HepG2 (cell line): ENCODE results near the gene TRPV2. TPM values are rescaled to one million over a fixed set of nuclear protein-coding genes. Genes with fewer than 3 reads are reported as not detected.
A peak's percentile ranks its signal among the peaks of the same experiment; 100 is the strongest.

ENCODE experiments used
- ADNP ChIP-seq: sonication (generic); formaldehyde crosslinking; IDR thresholded peaks from 2 replicates; pipeline ENCODE4 v1.4.0; 2020; ENCODE audit warnings: missing genetic modification reagents
- CHD2 ChIP-seq: IDR thresholded peaks from 2 replicates; pipeline ENCODE4 v1.6.1; 2011; ENCODE audit warnings: low read depth, low read length, improper control_type of control experiment
- DMAP1 ChIP-seq: IDR thresholded peaks from 2 replicates; pipeline ENCODE4 v1.6.1; 2016
- FOXM1 ChIP-seq: sonication (generic); formaldehyde crosslinking; IDR thresholded peaks from 2 replicates; pipeline ENCODE4 v1.5.0; 2020; ENCODE audit warnings: missing genetic modification reagents
- LBX2 ChIP-seq: sonication (generic); formaldehyde crosslinking; IDR thresholded peaks from 2 replicates; pipeline ENCODE4 v1.5.0; 2020; ENCODE audit warnings: missing genetic modification reagents, mild to moderate bottlenecking, borderline replicate concordance
- NR2F1 ChIP-seq, 2 experiments: fragments of 450-650 bp in 1 of 2; formaldehyde crosslinking in 1 of 2; IDR thresholded peaks; 2 replicates each; pipeline versions ENCODE4 v1.5.0 to v1.6.1; 2016 to 2020; ENCODE audit warnings: mild to moderate bottlenecking in 1 of 2, missing compliant biosample characterization in 1 of 2, missing genetic modification reagents in 1 of 2, moderate library complexity in 1 of 2
- PHF5A ChIP-seq: IDR thresholded peaks from one replicate; pipeline ENCODE4 v1.6.1; 2018; ENCODE audit warnings: low read depth, missing genetic modification reagents; ENCODE audit not compliant: unreplicated experiment
- RAD51 ChIP-seq: fragments of 450-650 bp; IDR thresholded peaks from 2 replicates; pipeline ENCODE4 v1.6.1; 2016; ENCODE audit warnings: borderline replicate concordance
- RBM22 ChIP-seq: fragments of 200-400 bp; formaldehyde crosslinking; optimal IDR thresholded peaks from 2 replicates; pipeline ENCODE3; 2017; ENCODE audit warnings: mild to moderate bottlenecking, low read length, moderate library complexity
- RELA ChIP-seq: sonication (generic); formaldehyde crosslinking; IDR thresholded peaks from 2 replicates; pipeline ENCODE4 v1.4.0; 2020; ENCODE audit warnings: missing genetic modification reagents
- TAF15 ChIP-seq: fragments of 200-400 bp; formaldehyde crosslinking; IDR thresholded peaks from one replicate; pipeline ENCODE4 v1.6.1; 2018; ENCODE audit warnings: mild to moderate bottlenecking, low read depth, low read length; ENCODE audit not compliant: poor library complexity, severe bottlenecking
- TERF1 ChIP-seq: sonication (generic); formaldehyde crosslinking; IDR thresholded peaks from 2 replicates; pipeline ENCODE4 v1.8.0; 2022; ENCODE audit warnings: mild to moderate bottlenecking, missing genetic modification reagents, moderate library complexity
- THAP8 ChIP-seq: sonication (generic); formaldehyde crosslinking; IDR thresholded peaks from 2 replicates; pipeline ENCODE4 v1.5.1; 2020; ENCODE audit warnings: missing genetic modification reagents, mild to moderate bottlenecking, borderline replicate concordance
- TOPORS ChIP-seq: sonication (generic); formaldehyde crosslinking; IDR thresholded peaks from 2 replicates; pipeline ENCODE4 v1.8.0; 2023; ENCODE audit warnings: mild to moderate bottlenecking, missing genetic modification reagents
- ZFP36L2 ChIP-seq: sonication (generic); formaldehyde crosslinking; IDR thresholded peaks from 2 replicates; pipeline ENCODE4 v1.4.0; 2020; ENCODE audit warnings: missing genetic modification reagents
- ZFP90 ChIP-seq: sonication (generic); formaldehyde crosslinking; IDR thresholded peaks from 2 replicates; pipeline ENCODE4 v1.8.0; 2022; ENCODE audit warnings: missing genetic modification reagents, mild to moderate bottlenecking, inconsistent platforms, borderline replicate concordance
- ZIK1 ChIP-seq: sonication (generic); formaldehyde crosslinking; IDR thresholded peaks from 2 replicates; pipeline ENCODE4 v1.5.0; 2020; ENCODE audit warnings: mild to moderate bottlenecking, low read depth, missing genetic modification reagents, borderline replicate concordance
- ZNF224 ChIP-seq: sonication (generic); formaldehyde crosslinking; IDR thresholded peaks from 2 replicates; pipeline ENCODE4 v1.5.0; 2020; ENCODE audit warnings: mild to moderate bottlenecking, missing genetic modification reagents
- ZNF251 ChIP-seq: sonication (generic); formaldehyde crosslinking; IDR thresholded peaks from 2 replicates; pipeline ENCODE4 v1.9.0; 2021; ENCODE audit warnings: mild to moderate bottlenecking, missing genetic modification reagents
- ZNF510 ChIP-seq: sonication (generic); formaldehyde crosslinking; IDR thresholded peaks from 2 replicates; pipeline ENCODE4 v1.4.0; 2020; ENCODE audit warnings: low read depth, mild to moderate bottlenecking, missing genetic modification reagents
- ZNF850 ChIP-seq: sonication (generic); formaldehyde crosslinking; conservative IDR thresholded peaks from 2 replicates; pipeline ENCODE4 v1.9.0; 2021; ENCODE audit warnings: mild to moderate bottlenecking, missing genetic modification reagents
- ZNF878 ChIP-seq: sonication (generic); formaldehyde crosslinking; IDR thresholded peaks from 2 replicates; pipeline ENCODE4 v1.8.1; 2023; ENCODE audit warnings: mild to moderate bottlenecking, missing genetic modification reagents, moderate library complexity
- polyA plus RNA-seq, 8 experiments: library from polyadenylated mRNA; depleted of rRNA in 3 of 8; stranded (reverse) in 7 of 8; unstranded in 1 of 8; fragments of >200 nt; fragmentation: Illumina TruSeq in 4 of 8; extraction: Trizol in 4 of 8; gene quantifications; 2 replicates each; pipeline versions ENCODE4 v1.2.1 to v1.2.3, GENCODE V29; 2011 to 2016; ENCODE audit warnings: low read depth in 4 of 8, missing spikeins in 1 of 8, mixed read lengths in 1 of 8; ENCODE audit not compliant: insufficient read depth in 1 of 8
- total RNA-seq, 5 experiments: library from RNA; depleted of rRNA; stranded (reverse); fragments of >200 nt; fragmentation: Illumina TruSeq; extraction: Trizol; gene quantifications; 2 replicates each; pipeline ENCODE4 v1.2.3, GENCODE V29; 2016; ENCODE audit warnings: low read depth in 1 of 5
- TF ChIP-seq, protein P1 (sequence below): sonication (generic); formaldehyde crosslinking; IDR thresholded peaks from 2 replicates; pipeline ENCODE4 v1.5.1; 2020; ENCODE audit warnings: mild to moderate bottlenecking, missing genetic modification reagents, borderline replicate concordance

The TRPV2 gene
- total and polyA plus RNA-seq, 2 of the 13 experiments (the other 11 are each of a cell fraction or from before 2014, with no cell fraction given), result 13.6 to 21.3 TPM

GRCh38 chr17:16438557-16439302 is 23.4 kb downstream of the TRPV2 start (continued):
- TF ChIP-seq, protein P1, sequence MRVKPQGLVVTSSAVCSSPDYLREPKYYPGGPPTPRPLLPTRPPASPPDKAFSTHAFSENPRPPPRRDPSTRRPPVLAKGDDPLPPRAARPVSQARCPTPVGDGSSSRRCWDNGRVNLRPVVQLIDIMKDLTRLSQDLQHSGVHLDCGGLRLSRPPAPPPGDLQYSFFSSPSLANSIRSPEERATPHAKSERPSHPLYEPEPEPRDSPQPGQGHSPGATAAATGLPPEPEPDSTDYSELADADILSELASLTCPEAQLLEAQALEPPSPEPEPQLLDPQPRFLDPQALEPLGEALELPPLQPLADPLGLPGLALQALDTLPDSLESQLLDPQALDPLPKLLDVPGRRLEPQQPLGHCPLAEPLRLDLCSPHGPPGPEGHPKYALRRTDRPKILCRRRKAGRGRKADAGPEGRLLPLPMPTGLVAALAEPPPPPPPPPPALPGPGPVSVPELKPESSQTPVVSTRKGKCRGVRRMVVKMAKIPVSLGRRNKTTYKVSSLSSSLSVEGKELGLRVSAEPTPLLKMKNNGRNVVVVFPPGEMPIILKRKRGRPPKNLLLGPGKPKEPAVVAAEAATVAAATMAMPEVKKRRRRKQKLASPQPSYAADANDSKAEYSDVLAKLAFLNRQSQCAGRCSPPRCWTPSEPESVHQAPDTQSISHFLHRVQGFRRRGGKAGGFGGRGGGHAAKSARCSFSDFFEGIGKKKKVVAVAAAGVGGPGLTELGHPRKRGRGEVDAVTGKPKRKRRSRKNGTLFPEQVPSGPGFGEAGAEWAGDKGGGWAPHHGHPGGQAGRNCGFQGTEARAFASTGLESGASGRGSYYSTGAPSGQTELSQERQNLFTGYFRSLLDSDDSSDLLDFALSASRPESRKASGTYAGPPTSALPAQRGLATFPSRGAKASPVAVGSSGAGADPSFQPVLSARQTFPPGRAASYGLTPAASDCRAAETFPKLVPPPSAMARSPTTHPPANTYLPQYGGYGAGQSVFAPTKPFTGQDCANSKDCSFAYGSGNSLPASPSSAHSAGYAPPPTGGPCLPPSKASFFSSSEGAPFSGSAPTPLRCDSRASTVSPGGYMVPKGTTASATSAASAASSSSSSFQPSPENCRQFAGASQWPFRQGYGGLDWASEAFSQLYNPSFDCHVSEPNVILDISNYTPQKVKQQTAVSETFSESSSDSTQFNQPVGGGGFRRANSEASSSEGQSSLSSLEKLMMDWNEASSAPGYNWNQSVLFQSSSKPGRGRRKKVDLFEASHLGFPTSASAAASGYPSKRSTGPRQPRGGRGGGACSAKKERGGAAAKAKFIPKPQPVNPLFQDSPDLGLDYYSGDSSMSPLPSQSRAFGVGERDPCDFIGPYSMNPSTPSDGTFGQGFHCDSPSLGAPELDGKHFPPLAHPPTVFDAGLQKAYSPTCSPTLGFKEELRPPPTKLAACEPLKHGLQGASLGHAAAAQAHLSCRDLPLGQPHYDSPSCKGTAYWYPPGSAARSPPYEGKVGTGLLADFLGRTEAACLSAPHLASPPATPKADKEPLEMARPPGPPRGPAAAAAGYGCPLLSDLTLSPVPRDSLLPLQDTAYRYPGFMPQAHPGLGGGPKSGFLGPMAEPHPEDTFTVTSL, result peak; percentile 57; the same call in 1 of the 2 replicates
- TF ChIP-seq ADNP (CRISPR knock-in tag) (no peak), ZNF878 (CRISPR knock-in tag) (peak; percentile 89; the same call in 1 of the 2 replicates), RAD51 (peak; percentile 70), ZNF251 (no peak), TOPORS (CRISPR knock-in tag) (no peak), TAF15 (no peak), ZIK1 (no peak), ZFP36L2 (no peak), CHD2 (0 out of 2 replicates have a peak, but pooled peaks have one; percentile 43), NR2F1 (CRISPR knock-in tag; IDR thresholded peaks at IDR 0.05) (peak; percentile 50 to 67; a peak in 2 of 4 replicates), DMAP1 (CRISPR knock-in tag) (peak; percentile 86), PHF5A (peak; percentile 33), ZFP90 (CRISPR knock-in tag) (peak; percentile 71), FOXM1 (CRISPR knock-in tag) (no peak), RBM22 (peak; percentile 54), LBX2 (CRISPR knock-in tag) (no peak), ZNF224 (peak; percentile 28; the same call in 1 of the 2 replicates), RELA (CRISPR knock-in tag) (no peak), ZNF850 (0 out of 2 replicates have a peak, but pooled peaks have one; percentile 4), TERF1 (CRISPR knock-in tag) (no peak), THAP8 (no peak), ZNF510 (no peak)
